B cell (primary cell): ENCODE results near the gene SH3GLB2. TPM values are rescaled to one million over a fixed set of nuclear protein-coding genes. Genes with fewer than 3 reads are reported as not detected.
A peak's percentile ranks its signal among the peaks of the same experiment; 100 is the strongest.

ENCODE experiments used
- ATAC-seq: fragments of 200-7000 bp; cut with Tn5 transposase; one replicate; pipeline ENCODE4 v1.10.0; 2021; ENCODE audit warnings: low read depth, mild to moderate bottlenecking, moderate number of reproducible peaks, moderate library complexity
- CTCF ChIA-PET: fragments of 350-600 bp; sonication (Branson Sonifier 250); formaldehyde crosslinking; loops from one replicate; lab custom pipeline; 2021; ENCODE audit warnings: antibody characterized with exemption, inconsistent platforms; lab: Charles Lee
- POLR2A ChIA-PET: fragments of 350-600 bp; sonication (Branson Sonifier 250); formaldehyde crosslinking; loops from one replicate; lab custom pipeline; 2021; ENCODE audit warnings: antibody characterized with exemption; lab: Charles Lee
- DNase-seq: peaks from one replicate; pipeline ENCODE4 v3.0.0; 2013
- H2AFZ ChIP-seq: 2 replicates; pipeline ENCODE4 v1.6.1; 2012; ENCODE audit warnings: mild to moderate bottlenecking, low read depth, low read length; ENCODE audit not compliant: insufficient read depth, poor library complexity, severe bottlenecking
- H3K27ac ChIP-seq, 2 donors: 1 replicate in 1 of 2; 2 replicates in 1 of 2; pipeline ENCODE4 v1.5.1; 2012 to 2013; ENCODE audit warnings: low read length in 2 of 2, mild to moderate bottlenecking in 2 of 2, moderate library complexity in 1 of 2
- H3K27me3 ChIP-seq, 4 experiments: fragments of 200-600 bp in 1 of 4; sonication (generic) in 1 of 4; replicated peaks in 1 of 4; 1 replicate in 2 of 4; 2 replicates in 2 of 4; pipeline versions ENCODE4 v1.6.1 to v1.7.0; 2013 to 2016; ENCODE audit warnings: low read length in 3 of 4, mild to moderate bottlenecking in 2 of 4, mixed read lengths in 1 of 4, moderate library complexity in 1 of 4; ENCODE audit not compliant: insufficient read depth in 4 of 4, control insufficient read depth in 3 of 4; ENCODE audit errors: control extremely low read depth in 1 of 4
- H3K36me3 ChIP-seq, 2 experiments: replicated peaks in 1 of 2; 1 replicate in 1 of 2; 2 replicates in 1 of 2; pipeline versions ENCODE4 v1.6.1 to v1.7.1; 2013; ENCODE audit warnings: low read length in 1 of 2; ENCODE audit not compliant: insufficient read depth in 2 of 2, control insufficient read depth in 1 of 2; ENCODE audit errors: control extremely low read depth in 1 of 2, extremely low read depth in 1 of 2
- H3K4me1 ChIP-seq, 2 donors: fragments of 200-600 bp in 1 of 2; sonication (generic) in 1 of 2; 1 replicate in 1 of 2; 2 replicates in 1 of 2; pipeline versions ENCODE4 v1.5.1 to v1.6.1; 2013 to 2017; ENCODE audit warnings: low read length in 2 of 2; ENCODE audit not compliant: control insufficient read depth in 2 of 2, insufficient read depth in 2 of 2
- H3K4me2 ChIP-seq: replicated peaks from 2 replicates; pipeline ENCODE3; 2012; ENCODE audit warnings: mild to moderate bottlenecking, low read depth, low read length; ENCODE audit not compliant: poor library complexity, severe bottlenecking
- H3K4me3 ChIP-seq, 5 experiments: fragments of 200-600 bp in 1 of 5; sonication (generic) in 1 of 5; 1 replicate in 3 of 5; 2 replicates in 2 of 5; pipeline versions ENCODE4 v1.5.1 to v1.7.0; 2011 to 2016; ENCODE audit warnings: low read length in 4 of 5, mild to moderate bottlenecking in 4 of 5, low read depth in 2 of 5, control low read depth in 1 of 5, moderate library complexity in 1 of 5; ENCODE audit not compliant: insufficient read depth in 1 of 5; ENCODE audit errors: control extremely low read depth in 1 of 5, extremely low read depth in 1 of 5
- H3K79me2 ChIP-seq: fragments of 200-600 bp; sonication (generic); one replicate; pipeline ENCODE4 v1.6.0; 2016; ENCODE audit warnings: low read length; ENCODE audit not compliant: control insufficient read depth, insufficient read depth
- H3K9ac ChIP-seq: fragments of 200-600 bp; sonication (generic); 2 replicates; pipeline ENCODE4 v1.6.1; 2017; ENCODE audit warnings: mild to moderate bottlenecking, low read length, moderate library complexity
- H3K9me3 ChIP-seq, 3 donors: one replicate each; pipeline versions ENCODE4 v1.6.1 to v1.7.1; 2013; ENCODE audit warnings: low read length in 2 of 3; ENCODE audit not compliant: control insufficient read depth in 2 of 3, insufficient read depth in 1 of 3; ENCODE audit errors: control extremely low read depth in 1 of 3
- H4K20me1 ChIP-seq: 2 replicates; pipeline ENCODE4 v1.6.0; 2012; ENCODE audit warnings: mild to moderate bottlenecking, low read length; ENCODE audit not compliant: insufficient read depth, control insufficient read depth, poor library complexity, severe bottlenecking
- H3K27ac Mint-ChIP-seq: one replicate; pipeline ENCODE4 v1.8.0; 2021; ENCODE audit warnings: mixed read lengths
- H3K27me3 Mint-ChIP-seq: one replicate; pipeline ENCODE4 v1.8.0; 2021; ENCODE audit warnings: mixed read lengths
- H3K4me1 Mint-ChIP-seq: one replicate; pipeline ENCODE4 v1.8.0; 2021; ENCODE audit warnings: mixed read lengths
- H3K4me3 Mint-ChIP-seq: one replicate; pipeline ENCODE4 v1.8.0; 2021; ENCODE audit warnings: mixed read lengths
- H3K9me3 Mint-ChIP-seq: one replicate; pipeline ENCODE4 v1.8.0; 2022; ENCODE audit warnings: mixed read lengths; ENCODE audit not compliant: insufficient read depth
- CTCF ChIP-seq: fragments of 200-600 bp; IDR thresholded peaks from one replicate; pipeline ENCODE4 v1.8.0; 2022; ENCODE audit warnings: antibody characterized with exemption, mild to moderate bottlenecking
- EZH2 ChIP-seq: IDR thresholded peaks from 2 replicates; pipeline ENCODE4 v1.6.1; 2012; ENCODE audit warnings: borderline replicate concordance, low read depth, mild to moderate bottlenecking, moderate library complexity, low read length; ENCODE audit not compliant: insufficient read depth, poor library complexity, severe bottlenecking
- WGBS: methylation state at CpG from one replicate; pipeline ENCODE4 v1.1.5; 2013; ENCODE audit warnings: missing lambda C conversion rate; ENCODE audit not compliant: insufficient coverage; 5-methylcytosine and 5-hydroxymethylcytosine counted together
- intact Hi-C: fragments of 100-400 bp; cut with micrococcal nuclease; formaldehyde crosslinking; loops from one replicate; pipeline ENCODE4 v1.10.0; 2022
- polyA plus RNA-seq: library from polyadenylated mRNA; depleted of rRNA; stranded (reverse); fragments of >200 nt; gene quantifications from 2 replicates; pipeline ENCODE4 v1.2.3, GENCODE V29; 2012
- total RNA-seq, 2 donors: library from RNA; stranded (reverse); fragments of 120-200 nt in 1 of 2; gene quantifications; 1 replicate in 1 of 2; 2 replicates in 1 of 2; pipeline versions ENCODE4 v1.2.3 to v1.2.4, GENCODE V29; 2013 to 2022

The SH3GLB2 gene
- total and polyA plus RNA-seq, 2 donors (not counting 1 experiment from before 2014, with no cell fraction given): 110 to 176 TPM

- Mint-ChIP-seq H3K27me3 (no peaks in the 10 kb centered on the region), H3K4me1 (peaks cover 25% of the 10 kb centered on the region), H3K9me3 (no peaks in the 10 kb centered on the region), H3K27ac (no peak overlapping the region), H3K4me3 (no peak overlapping the region)
- CTCF ChIA-PET: no interaction called here
- Histone ChIP-seq H3K9me3 (no peaks in the 10 kb centered on the region), H3K4me2 (peak overlapping the region; percentile 76), H3K4me1 (peaks cover 25 to 37% of the 10 kb centered on the region in 2 donors), H3K79me2 (no peaks in the 10 kb centered on the region), H3K27ac (peak overlapping the region in 1 of 2 donors; percentile 12), H3K27me3 (no peaks in the 10 kb centered on the region), H2AFZ (no peak overlapping the region), H3K9ac (no peak overlapping the region), H4K20me1 (no peaks in the 10 kb centered on the region), H3K36me3 (peaks cover 0 to 5% of the 10 kb centered on the region in 2 experiments), H3K4me3 (no peak overlapping the region)
- no peak for TF ChIP-seq EZH2
- TF ChIP-seq CTCF: no peak
- intact Hi-C loops: no loop called here
- POLR2A ChIA-PET: interaction anchor here (2.3 kb wide), 1 partner anchor 10 kb away, joined by 15 read pairs; the partner anchor contains the start of gene DOLPP1
- ATAC-seq (no peak), DNase-seq (no peak)
- 79% methylated on average over 15 of the region's 21 CpGs for WGBS
Observed at GRCh38 chr9:129070696-129071525, 42.8 kb upstream of the SH3GLB2 start.
